ENCODE results near the gene OR7G1.
"Not testable (repeated sequence)": the region's sequence is repeated elsewhere in the genome, so short reads cannot be mapped to it uniquely, and the experiment has no call there.

OR7G1 gene

GRCh38 chr19:9076901-9077300 is 38.7 kb downstream of the OR7G1 start:
- DNase-seq (ENCODE audit: low read depth in 2 of 2), result no peak

- DNase-seq (ENCODE audit: low read depth in 2 of 2), result no peak
Measured at GRCh38 chr19:9075064-9075949, 40.3 kb downstream of the OR7G1 start.

DNA sequence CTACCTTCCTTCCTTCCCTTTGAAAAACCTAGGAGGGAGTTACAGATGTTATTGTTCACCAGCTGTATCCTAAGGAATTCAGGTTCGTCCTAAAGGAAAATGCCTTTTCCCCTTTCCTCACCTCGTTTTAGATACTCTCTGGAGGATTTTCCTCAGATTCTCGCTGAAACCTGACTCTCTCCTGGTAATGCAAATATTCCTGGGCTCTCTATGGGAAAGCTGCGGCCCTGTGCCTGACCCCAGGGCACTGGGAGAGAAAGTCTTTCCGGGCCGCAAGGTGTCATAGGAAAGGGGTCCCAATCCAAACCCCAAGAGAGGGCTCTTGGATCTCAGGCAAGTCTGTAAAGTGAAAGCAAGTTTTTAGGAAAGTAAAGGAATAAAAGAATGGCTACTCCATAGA is 41.8 kb downstream of the OR7G1 start:
- DNase-seq (ENCODE audit: low read depth in 2 of 2), result no peak

DNA sequence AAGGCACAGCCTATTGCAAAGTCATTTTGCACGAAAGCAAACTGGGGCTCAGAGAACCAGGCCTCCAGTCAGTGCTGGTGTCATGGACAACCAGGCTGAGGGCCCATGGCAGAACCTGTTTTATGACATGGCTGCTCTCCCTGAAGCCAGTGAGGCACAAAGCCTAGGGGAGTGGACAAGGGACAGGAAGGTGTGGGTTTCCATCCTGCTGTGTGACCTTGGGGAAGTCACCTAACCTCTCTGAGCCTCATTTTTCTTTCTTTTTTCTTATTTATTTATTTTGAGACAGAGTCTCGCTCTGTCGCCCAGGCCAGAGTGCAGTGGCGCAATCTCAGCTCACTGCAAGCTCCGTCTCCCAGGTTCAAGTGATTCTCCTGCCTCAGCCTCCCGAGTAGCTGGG is 43.8 kb downstream of the OR7G1 start:
- not testable (repeated sequence) for DNase-seq (ENCODE audit: low read depth in 2 of 2)

DNA sequence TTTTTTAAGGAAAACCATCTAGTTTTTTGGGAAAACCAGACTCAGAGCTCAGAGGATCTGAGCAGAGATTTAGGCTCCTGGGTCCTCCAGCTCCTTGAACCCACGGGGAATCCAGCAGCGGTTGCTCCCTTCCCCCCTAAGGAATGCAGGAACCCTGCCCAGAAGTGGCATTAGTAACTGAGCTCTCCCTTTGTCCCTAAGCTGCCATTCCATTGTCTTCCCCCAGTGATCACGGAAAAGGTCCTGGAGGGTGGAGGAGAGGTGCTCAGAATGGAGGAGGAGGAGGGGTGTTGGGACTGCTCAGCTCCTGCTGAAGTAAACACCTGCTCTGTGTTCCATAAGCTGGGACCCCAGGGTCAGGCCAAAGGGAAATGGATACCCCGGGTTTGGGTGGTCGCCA is 45.5 kb downstream of the OR7G1 start:
- no peak for DNase-seq (ENCODE audit: low read depth in 2 of 2)

DNA sequence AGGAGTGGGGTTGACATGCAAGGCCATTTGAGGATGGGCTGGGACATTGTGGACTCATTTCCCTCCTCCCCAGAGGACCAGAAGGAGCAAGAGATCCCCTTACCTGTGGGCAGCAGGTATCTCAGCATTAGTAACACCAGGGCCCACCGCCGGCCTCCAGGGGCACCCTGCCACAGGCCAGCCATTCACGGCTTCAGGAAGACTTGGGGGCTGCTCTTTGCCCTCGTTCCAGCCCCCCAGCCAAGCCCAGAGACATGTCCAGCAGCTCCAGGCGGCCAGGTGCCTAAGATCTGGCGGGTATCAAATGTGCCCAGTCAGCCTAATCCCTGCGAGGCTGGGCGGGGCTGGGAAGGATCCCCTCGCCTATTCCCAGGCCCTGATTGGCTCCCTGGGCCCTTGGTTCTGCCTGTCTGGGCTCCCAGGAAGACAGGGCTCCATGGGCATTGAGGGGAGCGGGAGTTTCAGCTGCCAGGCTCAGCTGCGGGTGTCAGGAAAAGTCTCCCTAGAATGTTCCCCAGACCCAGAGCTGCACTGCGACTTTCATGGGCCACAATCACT is 50.0 kb downstream of the OR7G1 start:
- no peak for DNase-seq (ENCODE audit: low read depth in 2 of 2)

Measured in stimulated activated CD8-positive, alpha-beta memory T cell treated with anti-CD3 and anti-CD28 coated beads, Interleukin-2, amount 100 ng/mL, for 1 hour (primary cell).